Stimulated activated CD8-positive, alpha-beta memory T cell treated with anti-CD3 and anti-CD28 coated beads, Interleukin-15, amount 100 ng/mL, for 1 hour (primary cell): ENCODE results near the gene RNF227.

ENCODE experiments used
- DNase-seq: peaks from one replicate; pipeline ENCODE4 v3.0.0-alpha.2; 2020; ENCODE audit warnings: low read depth

The RNF227 gene

DNA sequence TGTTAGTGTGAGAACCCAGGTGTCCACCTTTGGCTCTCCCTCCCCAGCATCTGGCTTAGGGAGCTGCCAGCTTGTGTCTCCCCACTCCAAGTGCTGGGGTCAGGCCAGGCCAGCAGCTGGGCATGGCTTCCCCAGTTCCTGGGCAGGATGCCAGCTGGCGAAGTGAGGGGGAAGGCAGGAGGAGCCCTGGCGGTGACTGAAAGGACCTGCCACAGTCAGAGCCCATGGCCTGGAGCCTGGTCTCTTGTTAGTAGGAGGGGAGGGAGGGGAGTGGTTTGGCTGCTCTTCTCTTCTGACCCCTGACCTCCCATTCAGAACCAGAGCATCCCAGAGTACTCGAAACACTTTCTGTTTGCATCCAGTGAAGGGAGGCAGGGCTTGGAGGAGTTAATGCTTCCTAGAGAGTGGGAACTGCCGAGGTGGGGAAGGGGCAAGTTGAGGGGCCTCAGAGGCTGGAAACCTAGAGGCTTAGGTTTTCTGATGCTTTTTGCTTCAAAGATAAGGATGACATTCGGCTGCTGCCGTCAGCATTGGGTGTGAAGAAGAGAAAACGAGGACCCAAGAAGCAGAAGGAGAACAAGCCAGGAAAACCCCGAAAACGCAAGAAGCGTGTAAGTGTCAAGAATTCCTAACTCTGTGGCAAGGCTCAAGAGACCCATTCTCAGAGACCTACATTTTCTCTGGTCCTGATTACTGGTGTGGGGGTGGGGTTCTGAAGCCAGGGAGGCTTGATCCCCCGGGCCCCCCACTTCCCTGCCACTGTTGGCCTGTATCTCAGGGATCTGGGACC lies 26.7 kb downstream of the RNF227 start:
- no peak for DNase-seq

DNA sequence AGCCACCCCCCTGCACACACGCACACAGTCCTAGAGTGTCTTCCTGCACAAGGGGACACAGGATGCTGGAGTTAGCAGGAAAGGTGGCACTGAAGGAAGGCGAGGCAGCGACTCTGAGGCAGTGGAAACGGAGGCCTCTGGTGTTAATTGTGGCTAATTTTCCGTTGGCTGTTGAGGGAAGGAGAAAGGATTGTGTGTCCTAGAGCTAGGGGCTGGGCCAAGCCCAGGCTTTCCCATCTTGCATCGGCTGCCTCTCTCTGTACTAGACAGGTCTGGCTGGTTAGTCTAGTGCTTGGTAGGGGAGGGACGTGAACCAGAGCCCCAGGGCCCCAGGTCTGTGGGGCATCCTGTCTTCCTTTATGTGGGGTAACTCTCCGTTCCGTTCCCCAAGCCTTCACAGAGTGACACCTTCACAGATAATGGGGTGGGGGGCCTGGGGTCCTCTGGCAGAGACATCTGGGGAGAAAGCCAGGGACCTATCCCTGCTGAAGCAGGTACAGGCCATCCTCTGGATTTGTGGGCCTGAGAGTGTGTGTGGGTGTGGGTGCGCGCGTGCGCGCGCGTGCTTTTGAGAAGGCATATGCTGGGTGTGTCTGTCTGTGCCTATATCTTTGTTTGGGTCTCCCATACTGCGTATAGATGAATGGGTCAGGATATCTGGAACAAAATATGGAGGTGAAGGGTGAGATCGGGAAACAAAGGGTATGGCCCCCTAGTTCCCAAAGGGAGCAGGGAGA lies 27.7 kb downstream of the RNF227 start, which contains the start of gene CHD3:
Gene CHD3, plus strand, starts transcription at position 606 of the 737 bp plus-strand sequence. CDS start 212 bp downstream, outside the sequence.
- no peak for DNase-seq

DNA sequence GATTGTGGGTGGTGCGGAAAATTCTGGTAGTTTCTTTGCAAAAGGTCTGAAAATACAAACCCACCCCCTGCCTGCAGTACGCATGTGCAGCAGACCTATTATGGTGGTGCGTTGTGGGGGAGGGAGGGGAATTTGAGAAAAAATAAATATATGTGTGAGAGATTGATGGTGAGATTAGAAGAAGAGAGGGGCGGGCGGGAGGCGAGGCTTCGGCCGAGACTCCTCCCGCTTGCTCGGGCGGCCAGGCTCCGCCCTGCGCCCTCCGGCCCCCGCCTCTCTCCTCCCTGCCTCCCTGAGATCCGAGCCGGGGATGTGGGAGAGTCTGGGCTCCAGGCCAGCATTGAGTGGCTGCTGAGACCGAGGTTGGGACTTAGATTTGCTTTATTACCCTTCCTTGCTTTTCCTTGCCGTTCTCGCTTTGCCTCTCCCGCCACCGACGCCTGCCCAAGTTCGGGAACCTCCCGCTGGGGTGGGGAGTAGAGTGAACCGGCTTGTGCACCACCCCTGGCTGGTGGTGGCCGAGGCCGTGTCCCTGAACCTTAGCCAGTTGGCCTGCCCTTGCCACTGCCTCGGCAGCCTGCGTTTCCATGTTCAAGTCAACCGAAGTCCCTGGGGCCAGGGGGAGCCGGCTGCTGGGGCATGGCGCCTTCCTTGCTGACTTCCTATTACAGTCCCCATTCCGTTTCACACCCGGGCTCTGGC lies 28.5 kb downstream of the RNF227 start:
- peak; percentile 76 for DNase-seq

DNA sequence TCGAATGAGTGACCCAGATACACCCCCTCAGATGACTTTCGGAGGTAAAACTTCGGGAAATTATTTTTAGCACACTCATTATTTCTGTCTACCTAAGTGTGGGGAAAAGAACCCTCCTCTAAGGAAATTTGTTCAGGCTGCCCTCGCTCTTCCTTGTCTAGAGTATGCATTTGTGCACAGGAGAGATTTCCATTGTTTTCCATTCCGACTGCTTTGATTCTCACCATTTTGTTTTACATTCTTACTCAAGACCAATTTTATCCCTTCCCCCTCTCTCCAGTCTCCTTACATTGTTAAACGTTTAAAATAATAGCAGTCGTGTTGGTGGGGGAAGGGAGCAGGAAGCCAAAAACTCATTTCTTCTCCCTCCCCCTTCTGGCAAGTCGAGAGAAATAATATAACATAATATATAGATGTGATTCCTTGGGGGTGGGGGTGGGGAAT lies 29.0 kb downstream of the RNF227 start:
- no peak for DNase-seq

DNA sequence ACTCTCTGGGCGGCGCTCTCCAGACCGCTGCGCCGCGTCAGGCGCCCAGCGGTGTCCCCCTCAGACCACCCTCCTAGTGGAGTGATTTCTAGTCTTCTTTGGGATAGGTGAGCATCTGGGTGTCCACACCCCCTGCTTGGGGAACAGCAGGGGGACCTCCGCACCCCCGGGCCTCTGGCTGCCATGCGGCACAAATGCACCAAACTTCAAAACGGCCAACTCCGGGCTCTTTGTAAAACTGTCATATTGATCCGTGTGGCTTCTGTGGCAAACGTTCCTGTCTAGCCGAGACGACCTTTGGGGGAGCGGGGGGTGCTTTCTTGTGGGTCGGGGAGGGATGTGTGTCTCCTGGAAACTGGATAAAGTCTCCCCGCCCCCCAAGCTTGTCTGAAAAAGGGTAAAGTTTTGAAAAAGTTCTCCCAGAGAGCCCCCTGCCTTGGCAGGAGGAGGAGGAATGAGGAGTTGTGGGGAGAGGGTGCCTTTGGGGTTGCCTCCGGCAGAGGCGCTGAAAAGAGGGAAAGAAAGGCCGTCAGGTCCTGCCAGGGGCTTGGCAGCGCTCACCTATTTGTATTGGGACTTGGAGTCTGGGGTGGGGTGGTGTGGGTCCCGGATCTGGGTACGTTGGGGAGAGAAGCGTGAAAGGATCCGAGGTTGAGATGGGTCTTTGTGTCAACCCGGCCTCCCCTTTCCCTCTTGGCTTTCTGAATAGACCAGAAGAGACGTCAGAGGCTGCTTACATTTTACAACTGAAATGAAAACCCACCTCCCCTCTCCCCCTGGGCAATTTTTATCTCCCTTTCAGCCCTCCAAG lies 29.7 kb downstream of the RNF227 start:
- peak; percentile 22 for DNase-seq

DNA sequence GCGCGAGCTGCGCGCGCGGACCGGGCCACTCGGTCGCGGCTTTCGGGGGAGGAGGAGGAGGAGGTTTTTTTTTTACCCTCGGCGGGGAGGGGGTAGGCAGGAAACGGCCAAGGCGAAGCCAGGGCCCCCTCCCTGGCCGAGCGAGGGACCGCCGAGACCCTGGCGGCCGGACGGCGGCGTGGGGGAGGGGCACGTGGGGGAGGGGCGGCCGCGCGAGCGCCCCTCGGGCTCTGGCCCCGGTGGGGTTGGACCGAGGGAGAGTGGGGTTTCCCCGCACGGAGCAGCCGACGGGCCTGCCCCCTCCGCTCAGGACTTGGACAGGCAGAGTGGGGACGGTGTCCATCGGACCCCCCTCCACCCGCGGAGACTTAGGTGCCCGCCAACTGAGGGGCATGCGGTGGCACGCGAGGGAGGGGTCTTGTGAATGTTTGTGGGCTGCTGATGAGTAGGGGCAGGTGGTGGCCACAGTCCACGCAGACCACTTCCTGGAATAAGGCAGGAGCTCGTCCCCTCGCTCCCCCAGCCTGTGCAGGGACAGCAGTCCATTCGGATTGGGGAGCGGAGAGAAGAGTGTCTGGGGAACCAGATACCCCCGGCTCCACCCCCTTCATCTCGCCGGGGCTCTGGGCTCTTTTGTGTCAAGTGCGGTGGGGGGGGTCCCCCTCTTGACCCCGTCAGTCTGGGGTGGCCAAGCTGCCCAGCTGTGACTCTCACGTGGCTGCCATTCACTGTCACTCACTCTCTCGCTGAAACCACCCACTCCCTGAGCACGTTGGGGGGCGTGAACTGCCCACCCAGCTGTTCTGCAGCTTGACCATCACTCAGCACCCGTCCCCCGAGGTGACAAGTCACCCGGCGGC lies 30.5 kb downstream of the RNF227 start:
- no peak for DNase-seq

DNA sequence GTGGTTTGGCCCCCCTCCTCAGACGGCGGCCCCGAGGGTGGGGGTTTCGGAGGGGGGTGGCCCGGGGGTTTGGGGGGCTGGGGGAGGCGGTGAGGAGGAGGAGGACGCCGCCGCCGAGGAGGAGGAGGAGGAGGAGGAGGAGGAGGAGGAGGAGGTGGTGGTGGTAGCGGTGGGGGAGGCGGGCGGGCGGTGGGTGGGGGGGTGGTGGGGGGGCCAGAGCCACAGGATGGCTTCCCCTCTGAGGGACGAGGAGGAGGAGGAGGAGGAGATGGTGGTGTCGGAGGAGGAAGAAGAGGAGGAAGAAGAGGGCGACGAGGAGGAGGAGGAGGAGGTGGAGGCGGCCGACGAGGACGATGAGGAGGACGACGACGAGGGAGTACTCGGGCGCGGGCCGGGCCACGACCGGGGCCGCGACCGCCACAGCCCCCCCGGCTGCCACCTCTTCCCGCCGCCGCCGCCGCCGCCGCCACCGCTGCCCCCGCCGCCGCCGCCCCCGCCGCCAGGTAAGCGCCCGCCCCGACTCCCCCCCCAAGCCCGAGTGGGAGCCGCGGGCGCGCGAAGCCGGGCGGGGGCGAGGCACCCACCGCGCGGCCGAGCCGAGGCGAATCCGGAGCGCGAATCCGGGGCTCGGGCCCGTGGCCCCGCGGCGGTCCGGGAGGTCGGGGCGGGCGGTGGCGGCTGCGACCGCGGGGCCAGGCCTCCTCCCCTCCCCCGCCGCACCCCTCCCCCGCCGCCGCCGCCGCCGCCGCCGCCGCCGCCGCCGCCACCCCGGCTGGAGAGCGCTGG lies 31.3 kb downstream of the RNF227 start:
- DNase-seq, result no peak

DNA sequence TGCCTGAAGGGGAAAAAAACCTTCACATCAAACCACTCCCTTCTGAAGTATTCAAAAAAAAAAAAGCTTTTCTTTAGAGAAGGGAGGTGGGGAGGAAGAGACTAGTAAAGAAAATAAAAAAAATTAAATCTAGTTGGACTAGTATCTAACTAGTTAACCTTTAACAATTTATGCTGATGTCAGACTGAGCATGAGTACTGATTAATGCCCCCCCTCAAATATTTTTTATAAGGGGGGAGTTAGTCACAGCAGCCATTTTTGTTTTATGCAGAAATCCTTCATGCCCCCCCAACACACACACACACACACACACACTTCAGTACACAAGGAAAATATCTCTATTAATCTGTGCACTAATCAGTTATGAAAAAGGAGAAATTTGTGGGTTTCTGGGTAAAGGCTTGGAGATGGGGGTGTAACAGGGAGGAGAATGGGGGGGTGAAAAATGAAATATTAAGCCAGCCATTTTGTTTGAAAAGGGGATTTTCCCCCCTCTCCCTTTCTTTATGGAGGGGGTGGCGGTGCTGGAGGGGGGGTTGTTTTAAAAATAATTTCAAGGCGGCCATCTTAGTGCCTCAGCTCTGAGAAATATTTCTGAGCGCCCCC lies 32.2 kb downstream of the RNF227 start:
- no peak for DNase-seq

DNA sequence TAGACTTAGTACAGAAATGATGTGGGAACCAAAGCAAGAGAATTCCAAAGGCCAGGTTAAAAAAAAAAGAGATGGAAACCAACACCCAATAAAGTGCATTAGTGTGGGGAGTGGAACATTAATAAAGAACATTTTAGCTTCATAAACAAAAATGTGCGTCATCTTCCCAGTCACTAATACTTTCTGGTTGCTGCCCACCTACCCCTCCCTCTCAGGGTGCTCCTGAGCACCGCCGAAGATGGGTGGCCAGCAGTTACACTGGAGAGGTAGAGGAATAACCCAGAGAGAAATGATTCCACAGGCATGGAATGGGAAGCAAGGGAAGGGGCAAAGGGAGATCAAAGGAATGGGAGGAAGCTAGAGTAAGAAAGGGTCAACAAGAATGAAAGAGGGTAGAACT lies 33.5 kb downstream of the RNF227 start:
- no peak for DNase-seq

DNA sequence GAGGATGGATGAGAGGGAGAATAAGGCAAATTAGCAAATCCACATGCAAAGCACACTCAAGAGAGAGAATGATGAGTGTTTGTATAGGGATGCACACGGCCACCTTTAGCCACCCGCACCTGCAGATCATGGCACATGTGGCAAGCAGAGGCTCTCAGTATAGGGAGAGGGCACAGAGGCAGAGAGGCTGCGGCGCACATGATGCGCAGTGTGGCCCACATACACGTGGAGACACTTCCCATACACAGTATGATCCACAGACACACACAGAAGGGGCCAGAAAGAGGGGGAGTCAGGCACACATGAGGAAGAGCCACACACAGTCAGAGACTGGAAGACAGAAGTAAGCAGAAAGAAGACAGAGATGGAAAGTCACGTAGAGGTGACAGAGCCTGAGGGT lies 34.0 kb downstream of the RNF227 start:
- no peak for DNase-seq

DNA sequence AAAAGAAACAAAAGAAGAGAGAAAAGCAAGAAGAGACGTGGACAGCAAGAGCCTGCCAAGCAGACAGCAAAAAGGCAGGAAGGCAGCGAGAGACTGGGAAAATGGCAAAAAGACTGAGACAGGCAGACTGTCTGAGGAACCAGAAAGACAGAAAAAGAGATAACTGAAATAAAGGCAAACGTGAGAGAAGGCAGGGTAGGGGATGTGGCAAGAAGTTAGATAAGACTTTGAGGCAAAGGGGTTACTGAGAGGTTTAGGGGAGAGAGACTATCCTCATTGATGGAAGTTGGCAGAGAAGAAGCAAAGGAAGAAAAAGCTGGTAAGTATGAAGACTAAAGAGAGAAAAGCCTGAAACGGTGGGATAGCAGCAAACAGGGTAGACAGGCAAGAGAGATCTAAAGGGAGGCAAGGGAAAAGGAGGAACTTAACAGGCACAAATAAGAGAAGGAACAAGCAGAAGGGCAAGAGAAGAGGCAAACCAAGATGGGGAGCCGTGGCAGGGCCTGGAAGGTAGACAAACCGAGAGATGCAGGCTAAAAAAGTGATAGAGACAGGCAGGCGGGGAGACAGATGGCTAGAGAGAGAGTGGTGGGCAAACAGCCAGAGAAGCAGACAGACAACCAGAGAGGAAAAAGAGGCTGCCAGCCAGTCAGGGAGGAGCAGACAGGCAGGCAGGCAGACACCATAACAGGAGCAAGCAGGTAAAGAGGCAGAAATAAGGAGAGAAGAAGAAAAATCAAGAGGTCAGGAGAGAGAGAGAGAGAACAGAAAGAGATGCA lies 34.6 kb downstream of the RNF227 start:
- DNase-seq, result no peak

DNA sequence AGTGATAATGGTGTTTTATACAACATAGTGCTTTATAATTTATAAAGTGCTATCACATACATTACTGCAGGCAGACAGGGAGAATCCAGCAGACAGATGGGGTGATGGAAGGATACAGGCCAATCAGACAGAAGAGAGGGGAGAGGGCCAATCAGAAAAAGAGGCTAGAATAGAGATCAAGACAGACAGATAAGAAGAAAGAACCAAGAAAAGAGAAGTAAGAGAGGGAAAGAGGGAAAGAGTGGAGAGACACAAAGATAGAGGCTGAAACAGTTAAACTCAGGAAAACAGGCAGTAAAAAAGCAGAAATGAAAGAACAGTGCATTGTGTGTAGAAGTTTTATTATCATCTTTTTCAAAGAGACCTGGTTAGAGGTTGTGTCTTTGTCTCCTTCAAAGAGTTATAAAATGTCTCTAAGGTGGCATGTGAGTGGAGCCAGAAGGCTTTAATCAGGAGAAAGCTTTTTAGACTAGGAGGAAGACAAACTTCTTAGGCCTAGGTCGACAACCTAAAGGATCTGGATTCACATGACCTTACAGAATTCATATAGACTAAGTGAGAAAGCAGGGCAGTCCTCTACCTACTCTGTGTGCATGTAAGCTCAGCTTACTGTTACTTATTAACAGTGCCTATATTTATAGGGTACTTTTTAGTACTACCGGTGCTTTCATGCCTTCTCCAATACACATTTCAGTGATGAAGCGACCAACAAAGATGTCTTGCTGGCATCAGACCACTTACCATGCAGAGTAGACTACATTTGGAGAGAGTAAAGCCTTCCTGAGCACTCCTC lies 35.8 kb downstream of the RNF227 start:
- no peak for DNase-seq

DNA sequence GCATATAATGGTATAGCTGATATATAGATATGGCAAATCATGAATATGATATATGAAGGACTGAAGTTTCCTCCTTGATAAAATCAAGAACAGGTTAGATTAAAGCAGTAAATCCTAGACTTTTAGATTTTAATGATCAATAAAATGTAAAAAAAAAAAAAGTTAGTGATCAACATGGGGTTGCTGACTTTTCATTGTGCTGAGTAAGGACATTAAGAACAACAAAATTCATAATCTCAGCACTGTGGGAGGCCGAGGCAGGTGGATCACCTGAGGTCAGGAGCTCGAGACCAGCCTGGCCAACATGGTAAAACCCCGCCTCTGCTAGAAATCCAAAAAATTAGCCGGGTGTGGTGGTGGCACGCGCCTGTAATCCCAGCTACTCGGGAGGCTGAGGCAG lies 37.9 kb downstream of the RNF227 start:
- no peak for DNase-seq

DNA sequence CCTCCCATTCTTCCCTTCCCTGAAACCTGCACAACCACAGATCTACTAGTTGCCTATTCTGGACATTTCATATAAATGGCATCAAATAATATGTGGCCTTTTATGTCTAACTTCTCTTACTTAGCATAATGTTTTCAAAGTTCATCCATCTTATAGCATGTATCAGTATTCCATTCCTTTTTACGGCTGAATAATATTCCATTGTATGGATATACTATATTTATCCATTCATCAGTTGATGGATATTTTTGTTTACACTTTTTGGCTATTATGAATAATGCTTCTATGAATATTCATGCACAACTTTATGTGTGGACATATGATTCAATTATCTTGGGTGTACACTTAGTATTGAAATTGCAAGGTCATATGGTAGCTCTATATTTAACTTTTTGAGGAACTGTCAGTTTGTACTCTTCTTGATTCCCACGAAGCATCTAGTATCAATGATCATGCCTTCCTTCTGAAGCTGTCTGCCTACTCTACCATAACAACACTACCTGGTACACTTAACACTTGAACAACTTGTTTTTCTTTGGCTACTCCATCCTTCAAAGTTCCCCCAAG lies 40.2 kb downstream of the RNF227 start:
- DNase-seq, result no peak

DNA sequence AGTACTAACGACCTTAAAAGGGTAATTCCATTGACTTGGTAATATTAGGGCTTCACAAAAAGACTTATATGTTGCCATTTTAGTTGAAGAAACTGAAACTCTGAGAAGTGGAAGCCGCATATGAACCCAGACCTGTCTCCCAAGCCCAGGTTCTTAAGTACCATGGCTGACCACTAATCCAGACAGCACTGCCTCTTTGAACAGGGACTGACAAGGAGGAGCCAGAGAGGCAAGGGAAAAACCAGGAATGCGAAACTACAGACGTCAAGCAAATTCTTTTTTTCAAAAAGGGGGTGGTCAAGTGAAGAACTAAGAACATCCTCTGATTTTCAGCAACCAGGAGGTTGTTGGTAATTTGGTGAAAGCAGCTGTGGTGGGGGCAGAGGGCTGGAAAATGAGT lies 43.0 kb downstream of the RNF227 start:
- no peak for DNase-seq

DNA sequence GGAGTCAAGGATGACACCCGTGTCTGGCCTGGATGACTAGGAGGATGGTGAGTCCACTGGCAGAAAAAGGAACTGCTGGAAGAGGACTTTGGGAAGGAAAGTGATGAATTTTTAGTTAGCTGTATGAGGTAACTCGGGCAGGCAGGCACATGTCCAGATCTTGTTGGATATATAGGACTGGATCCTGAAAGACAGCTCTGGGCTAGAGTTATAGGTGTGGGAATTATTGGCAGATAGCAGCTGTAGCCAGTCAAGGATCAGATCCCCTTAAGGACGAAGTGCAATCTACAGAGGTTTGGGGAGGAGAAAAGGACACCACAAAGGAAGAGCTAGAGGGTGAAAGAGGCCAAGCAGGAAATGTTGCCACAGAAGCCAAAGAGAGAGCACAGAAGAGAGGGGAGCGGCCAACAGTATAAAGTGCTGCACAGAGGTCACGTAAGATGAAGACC lies 48.2 kb downstream of the RNF227 start:
- DNase-seq, result no peak

DNA sequence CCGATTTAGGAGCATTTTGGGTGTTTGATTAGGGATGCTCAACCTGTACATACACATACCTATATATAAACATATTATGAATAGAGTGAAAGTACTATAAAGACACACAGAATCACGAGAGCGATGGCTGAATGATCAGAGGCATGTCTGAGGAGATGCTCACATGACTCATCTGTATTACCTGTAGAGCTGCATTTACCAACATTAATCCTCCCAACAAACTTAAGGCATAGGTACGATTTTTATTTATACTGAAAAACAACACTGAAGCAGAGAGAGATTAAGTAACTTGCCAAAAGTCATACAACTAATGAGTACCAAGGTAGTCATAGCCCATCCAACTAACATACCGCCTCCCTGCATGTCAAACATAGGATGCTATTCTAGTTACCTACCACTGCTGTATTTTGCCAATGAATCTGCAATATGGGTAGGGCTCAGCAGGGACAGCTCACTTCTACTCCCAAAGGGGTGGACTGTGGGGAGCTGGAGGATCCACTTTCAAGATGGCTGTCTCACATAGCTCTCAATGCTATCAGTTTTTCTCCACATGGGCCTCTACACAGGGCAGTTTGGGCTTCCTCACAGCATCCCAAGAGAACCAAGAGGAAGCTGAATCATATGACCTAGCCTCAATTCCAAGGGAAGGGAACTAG lies 51.0 kb downstream of the RNF227 start:
- no peak for DNase-seq
